GM19395 (cell line): ENCODE measurements around the gene ZFR.
"Not testable (repeated sequence)": the region's sequence is repeated elsewhere in the genome, so short reads cannot be mapped to it uniquely, and the experiment has no call there.

Source experiments
- ATAC-seq: cut with Tn5 transposase; IDR thresholded peaks from one replicate; pipeline ENCODE4 v1.9.1; 2021; ENCODE audit warnings: mild to moderate bottlenecking, moderate library complexity; ENCODE audit not compliant: unreplicated experiment

ZFR gene

GRCh38 chr5:32419791-32420190 lies 24.7 kb downstream of the ZFR start:
- ATAC-seq = no peak

- no peak for ATAC-seq
Observed at GRCh38 chr5:32413466-32414263, 30.9 kb downstream of the ZFR start.

DNA sequence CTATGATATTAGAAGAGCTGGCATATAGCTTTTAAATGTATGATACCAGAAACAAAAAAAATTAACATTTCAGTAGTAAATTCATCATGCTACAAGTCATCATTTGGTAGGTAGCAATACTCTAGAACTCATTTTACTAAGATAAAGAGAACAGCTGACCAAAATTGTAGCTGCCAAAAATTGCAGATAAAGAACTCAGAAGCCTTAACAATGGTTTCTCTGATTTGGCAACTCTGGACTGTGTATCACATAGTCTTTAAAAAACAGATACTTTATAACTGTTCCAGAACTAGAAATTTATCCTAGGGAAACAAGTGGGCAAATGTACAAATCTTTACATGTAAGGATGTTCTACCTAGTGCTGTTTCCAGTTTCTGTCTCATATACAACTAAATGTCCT lies 33.9 kb downstream of the ZFR start:
- no peak for ATAC-seq

DNA sequence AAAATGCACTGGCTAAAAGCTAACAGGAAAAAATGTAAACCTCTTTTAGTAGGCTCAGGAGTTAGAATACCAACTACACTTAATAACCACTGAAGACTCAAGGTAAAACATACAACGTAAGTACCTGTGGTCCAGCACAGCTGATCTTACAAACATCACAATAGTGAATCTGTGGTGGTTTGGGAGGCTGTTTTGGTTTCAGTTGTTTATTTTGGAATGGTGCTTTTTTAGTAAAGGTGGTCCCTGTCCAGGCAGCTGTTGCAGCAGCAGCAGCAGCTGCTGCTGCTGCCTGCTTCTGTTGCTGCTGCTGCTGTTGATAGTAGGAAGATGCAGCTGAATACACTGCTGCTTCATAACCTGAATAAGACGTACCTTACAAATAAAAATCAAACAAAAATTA lies 37.9 kb downstream of the ZFR start:
- peak; percentile 62 for ATAC-seq

DNA sequence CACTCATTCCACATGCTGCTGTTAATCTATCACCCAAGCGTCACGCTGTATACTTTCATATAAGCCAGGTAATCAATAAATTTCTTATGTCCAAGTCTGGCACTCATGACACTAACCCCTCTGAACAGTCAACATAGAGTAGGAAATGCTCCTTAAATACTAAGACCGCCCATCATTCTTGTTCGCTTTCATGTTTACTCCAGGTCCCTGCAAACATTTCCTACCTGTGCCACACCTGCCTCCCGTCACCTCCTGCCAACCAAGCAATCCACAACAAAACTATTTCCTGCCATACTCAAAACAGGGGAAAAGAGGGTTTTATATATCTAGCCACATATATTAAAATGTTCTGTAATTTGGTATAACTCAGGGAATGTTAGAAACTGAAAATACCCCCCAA lies 39.0 kb downstream of the ZFR start:
- no peak for ATAC-seq

GRCh38 chr5:32403760-32404159 lies 40.8 kb downstream of the ZFR start:
- ATAC-seq = no peak

- no peak for ATAC-seq
Observed at GRCh38 chr5:32400401-32400800, 44.1 kb downstream of the ZFR start.

- ATAC-seq = not testable (repeated sequence)
Observed at GRCh38 chr5:32398754-32399153, 45.8 kb downstream of the ZFR start.

GRCh38 chr5:32394981-32395380 lies 49.6 kb downstream of the ZFR start:
- no peak for ATAC-seq

DNA sequence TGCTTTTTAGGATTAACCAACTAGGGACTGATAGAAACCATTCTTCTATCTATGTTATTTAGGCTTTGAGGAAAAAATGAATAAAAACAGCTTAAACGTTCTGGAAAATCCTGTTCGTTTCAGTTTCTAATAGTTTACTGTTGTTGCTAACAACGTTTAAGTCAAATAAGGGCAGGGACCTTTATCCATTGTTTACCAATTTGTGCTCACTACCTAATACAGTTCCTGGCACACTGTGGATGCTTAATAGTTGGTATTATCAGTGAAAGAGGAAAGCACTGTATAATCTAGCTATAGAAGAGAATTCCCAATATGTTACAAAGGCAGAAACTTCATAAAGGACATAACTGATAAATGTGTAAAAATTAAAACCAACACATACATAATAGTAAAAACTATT lies 52.5 kb downstream of the ZFR start:
- no peak for ATAC-seq

DNA sequence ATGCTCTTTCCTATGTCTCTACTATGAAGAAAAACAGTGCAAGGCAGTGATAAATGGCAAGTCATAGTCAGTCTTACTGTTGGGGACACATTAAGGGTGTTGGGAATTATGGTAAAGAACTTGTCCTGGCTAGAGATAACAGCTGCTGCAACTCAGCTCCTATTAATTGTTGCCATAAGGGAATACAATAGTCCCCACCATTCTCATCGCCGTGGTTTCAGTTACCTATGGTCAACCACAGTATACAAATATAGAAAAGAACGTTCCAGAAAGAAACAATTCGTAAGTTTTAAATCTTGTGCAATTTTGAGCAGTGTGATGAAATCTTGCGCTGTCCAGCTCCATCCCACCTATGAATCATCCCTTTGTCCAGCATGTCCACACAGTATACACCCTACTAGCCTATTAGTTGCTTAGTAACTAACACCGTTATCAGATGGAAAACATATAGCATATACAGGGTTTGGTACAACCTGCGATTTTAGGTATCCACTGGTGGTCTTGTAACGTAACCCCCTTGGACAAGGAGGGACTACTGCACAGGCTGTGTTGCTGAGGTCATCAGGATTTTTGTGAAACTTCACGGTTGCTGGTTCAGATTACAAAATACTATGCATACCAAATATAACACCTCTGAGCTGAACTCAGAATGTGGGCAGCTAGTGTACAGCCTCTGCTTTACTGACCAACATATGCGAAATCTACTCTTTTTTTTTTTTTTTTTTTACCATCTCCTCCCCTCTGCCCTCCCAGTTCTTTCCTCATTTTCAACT lies 53.5 kb downstream of the ZFR start:
- no peak for ATAC-seq

DNA sequence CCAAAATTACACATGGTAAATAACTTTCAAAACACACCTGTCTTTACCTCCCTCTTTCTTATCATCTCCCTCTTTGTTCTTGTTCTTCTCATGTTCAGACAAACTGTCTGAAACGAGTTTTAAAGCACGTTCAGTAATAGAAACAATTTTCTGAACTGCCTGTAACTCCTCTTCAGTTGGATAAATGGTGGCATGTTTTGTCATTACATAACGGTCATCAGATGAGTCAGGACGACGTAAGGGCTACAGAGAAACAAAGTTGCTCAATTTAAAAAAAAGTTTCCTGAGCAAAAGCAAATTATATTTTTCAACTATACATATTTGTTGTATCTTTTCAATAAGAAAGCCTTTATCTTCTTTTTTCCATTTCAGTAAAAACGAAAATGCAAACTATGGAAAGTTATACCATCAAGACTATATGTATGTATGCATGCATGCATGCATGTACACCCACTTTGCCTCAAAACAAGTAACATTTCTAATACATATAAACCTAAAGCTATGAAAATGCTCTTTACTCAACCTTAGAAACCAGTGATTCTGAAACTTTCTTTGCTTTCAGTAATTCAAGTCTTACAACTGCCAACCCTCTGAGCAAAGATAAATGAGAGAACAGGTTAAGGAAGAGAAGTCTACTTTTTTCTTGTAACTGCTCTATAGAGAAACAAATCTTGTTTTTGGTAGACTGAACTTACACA lies 56.0 kb downstream of the ZFR start:
- ATAC-seq = no peak

DNA sequence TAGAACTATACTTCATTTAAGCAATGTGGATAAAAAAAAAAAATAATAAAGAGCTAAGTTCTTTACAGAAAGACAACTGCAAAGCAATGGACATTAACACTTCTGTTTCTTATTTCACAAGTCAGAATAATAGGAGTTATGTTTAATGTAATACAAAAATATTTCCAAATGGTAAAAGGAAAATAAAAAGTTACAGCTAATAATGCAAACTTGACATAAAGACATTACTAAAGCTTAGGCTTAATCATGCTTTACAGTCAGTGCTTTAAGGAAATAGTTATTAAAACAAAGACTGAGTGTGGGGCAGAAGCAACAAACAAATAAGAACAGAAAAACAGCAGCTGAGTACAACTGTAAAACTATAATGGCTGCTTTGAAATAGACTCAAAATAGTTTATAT lies 56.7 kb downstream of the ZFR start:
- ATAC-seq = no peak

- ATAC-seq = no peak
Observed at GRCh38 chr5:32387211-32387610, 57.3 kb downstream of the ZFR start.

GRCh38 chr5:32384621-32385020 lies 59.9 kb downstream of the ZFR start:
- ATAC-seq = no peak

DNA sequence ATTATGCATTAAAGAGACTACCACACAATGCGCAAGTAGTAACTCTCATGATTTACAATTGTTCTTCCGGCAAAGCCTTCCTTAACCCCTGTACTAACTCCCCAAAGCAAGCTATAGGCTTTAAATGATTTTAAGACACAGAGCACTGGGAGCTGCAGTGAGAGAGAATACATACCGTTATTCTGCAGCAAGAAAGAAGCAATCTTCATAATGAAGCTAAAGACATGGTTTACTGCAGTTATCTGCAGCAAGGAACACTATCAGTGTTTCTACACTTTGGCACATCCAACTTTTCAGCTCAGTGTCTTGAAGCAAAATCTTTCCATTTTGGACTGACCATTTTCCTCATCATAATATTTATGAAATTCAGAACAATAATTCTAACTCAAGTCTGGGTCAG lies 61.0 kb downstream of the ZFR start:
- ATAC-seq = no peak

GRCh38 chr5:32383065-32383464 lies 61.5 kb downstream of the ZFR start:
- ATAC-seq = no peak

DNA sequence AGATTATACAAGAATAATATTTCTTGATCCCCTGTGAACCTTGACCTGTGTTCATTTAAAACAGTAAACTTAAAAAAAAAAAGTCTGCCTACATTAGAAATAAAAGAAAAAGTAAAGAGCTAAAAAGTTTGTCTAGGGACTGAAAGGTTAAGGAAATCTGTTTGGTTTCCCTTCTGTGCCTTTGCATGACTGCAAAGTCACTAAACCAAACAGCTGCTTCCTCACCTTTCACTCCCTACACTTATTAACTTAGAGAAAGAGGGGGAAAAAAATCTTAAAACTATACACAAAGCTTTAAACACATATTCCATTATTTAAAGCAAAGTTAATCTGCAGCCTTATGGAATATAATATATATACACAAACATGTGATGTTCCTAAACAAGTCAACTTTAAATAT lies 65.1 kb downstream of the ZFR start:
- ATAC-seq = no peak

GRCh38 chr5:32378966-32379365 lies 65.6 kb downstream of the ZFR start:
- no peak for ATAC-seq

DNA sequence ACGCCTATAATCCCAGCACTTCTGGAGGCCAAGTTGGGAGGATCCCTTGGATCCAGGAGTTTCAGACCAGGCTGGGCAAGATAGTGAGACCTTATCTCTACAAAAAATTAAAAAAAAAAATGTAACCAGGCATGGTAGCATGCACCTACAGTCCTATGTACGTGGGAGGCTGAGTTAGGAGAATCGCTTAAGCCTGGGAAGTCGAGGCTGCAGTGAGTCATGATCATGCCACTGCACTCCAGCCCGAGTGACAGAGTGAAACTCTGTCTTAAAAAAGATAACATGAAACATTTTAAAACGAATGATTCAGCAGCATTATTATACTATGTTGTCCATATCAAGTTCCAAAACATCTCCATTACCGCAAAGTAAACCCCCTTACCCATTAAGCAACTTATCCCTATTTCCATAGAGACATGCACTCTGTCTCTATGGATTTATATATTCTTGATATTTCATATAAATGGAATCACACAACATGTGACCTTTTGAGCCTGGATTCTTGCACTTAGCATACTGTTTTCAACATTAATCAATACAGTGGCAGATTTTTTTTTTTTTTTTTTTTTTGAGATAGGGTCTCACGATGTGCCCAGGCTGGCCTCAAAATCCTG lies 74.9 kb downstream of the ZFR start:
- no peak for ATAC-seq

DNA sequence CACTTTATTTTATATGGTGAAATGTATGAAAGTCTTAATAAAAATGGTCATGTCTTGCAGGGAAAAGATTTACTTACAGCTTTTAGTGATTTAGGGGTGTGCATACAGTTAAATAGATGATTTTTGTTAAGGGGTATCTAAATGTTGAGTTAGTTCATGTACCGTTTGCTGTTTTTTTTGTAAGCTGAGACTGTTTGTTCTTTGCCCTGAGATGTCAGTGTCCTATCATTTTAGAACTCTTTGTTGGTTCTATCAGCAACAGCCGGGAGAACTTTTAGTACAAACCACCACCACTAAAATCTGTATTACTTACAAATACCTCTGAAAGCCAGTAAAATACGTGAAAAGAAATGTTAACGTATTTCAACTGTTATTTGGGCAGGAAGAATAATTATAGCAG lies 75.5 kb downstream of the ZFR start:
- no peak for ATAC-seq
